Activated CD8-positive, alpha-beta memory T cell treated with anti-CD3 and anti-CD28 coated beads, Interleukin-2, amount 50 U/mL, for 24 hours (primary cell): ENCODE data around the gene SP4.
"Not testable (repeated sequence)": the region's sequence is repeated elsewhere in the genome, so short reads cannot be mapped to it uniquely, and the experiment has no call there.

Experiments used
- DNase-seq: peaks from one replicate; pipeline ENCODE4 v3.0.0-alpha.2; 2020; ENCODE audit errors: extremely low read depth

Gene SP4

GRCh38 chr7:21526007-21526406 lies 98.1 kb downstream of the SP4 start:
- no peak for DNase-seq

GRCh38 chr7:21526448-21526847 lies 98.6 kb downstream of the SP4 start:
- DNase-seq: no peak

- not testable (repeated sequence) for DNase-seq
Measured at GRCh38 chr7:21532485-21532884, 104.6 kb downstream of the SP4 start.

- DNase-seq: not testable (repeated sequence)
Measured at GRCh38 chr7:21533646-21534045, 105.8 kb downstream of the SP4 start.

GRCh38 chr7:21536445-21537118 lies 108.7 kb downstream of the SP4 start:
- DNase-seq: not testable (repeated sequence)

GRCh38 chr7:21538936-21539495 lies 111.1 kb downstream of the SP4 start:
- DNase-seq: no peak

GRCh38 chr7:21542891-21543527 lies 115.1 kb downstream of the SP4 start, which contains the start of gene DNAH11:
Gene DNAH11, plus strand, starts transcription at chr7:21543039. Its CDS starts 207 bp downstream, at chr7:21543246.
- no peak for DNase-seq

GRCh38 chr7:21543528-21544302 lies 115.8 kb downstream of the SP4 start:
- no peak for DNase-seq

- DNase-seq: no peak
Measured at GRCh38 chr7:21544303-21544656, 116.4 kb downstream of the SP4 start.

- no peak for DNase-seq
Measured at GRCh38 chr7:21544715-21545114, 116.8 kb downstream of the SP4 start.

GRCh38 chr7:21547501-21547900 lies 119.6 kb downstream of the SP4 start:
- DNase-seq: no peak

GRCh38 chr7:21548491-21548890 lies 120.6 kb downstream of the SP4 start:
- no peak for DNase-seq

GRCh38 chr7:21550076-21550475 lies 122.2 kb downstream of the SP4 start:
- DNase-seq: no peak

- DNase-seq: no peak
Measured at GRCh38 chr7:21550821-21551531, 123.1 kb downstream of the SP4 start.

- no peak for DNase-seq
Measured at GRCh38 chr7:21562385-21562784, 134.5 kb downstream of the SP4 start.
